ENCODE measurements around the gene SIPA1L2.
"Not testable (repeated sequence)": the region's sequence is repeated elsewhere in the genome, so short reads cannot be mapped to it uniquely, and the experiment has no call there.

Gene SIPA1L2

DNA sequence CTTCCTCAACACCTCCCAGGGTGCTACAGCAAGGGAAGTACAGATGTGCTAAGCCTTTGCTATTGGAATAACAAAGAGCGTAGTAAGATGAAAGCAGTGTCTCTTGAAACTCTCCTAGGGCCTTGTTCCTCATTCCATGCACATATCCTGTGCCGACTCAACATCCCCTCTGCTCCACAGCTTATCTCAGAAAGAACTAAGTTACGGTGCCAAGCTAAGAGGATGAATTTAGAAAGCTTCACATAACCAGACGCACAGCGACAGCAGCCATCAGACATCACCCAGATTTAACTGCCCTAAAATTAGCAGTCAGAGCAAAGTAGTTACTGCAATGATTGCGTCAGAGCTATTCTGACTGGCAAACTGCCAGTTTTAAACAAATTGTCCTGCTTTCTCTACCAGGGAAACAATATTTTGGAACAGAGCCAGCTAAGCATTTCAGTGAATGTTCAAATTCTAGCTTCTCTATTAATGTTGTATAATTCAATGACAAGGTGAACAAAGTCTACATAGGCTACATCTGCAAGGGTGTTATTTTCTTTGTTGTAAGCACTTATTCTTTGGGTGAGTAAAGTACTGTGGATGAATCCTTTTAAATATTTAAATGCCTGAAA is 9.5 kb downstream of the SIPA1L2 start:
- H3K9ac ChIP-seq = no peak overlapping the region
- peaks cover 25% of the 10 kb centered on the region for H3K4me1 ChIP-seq

DNA sequence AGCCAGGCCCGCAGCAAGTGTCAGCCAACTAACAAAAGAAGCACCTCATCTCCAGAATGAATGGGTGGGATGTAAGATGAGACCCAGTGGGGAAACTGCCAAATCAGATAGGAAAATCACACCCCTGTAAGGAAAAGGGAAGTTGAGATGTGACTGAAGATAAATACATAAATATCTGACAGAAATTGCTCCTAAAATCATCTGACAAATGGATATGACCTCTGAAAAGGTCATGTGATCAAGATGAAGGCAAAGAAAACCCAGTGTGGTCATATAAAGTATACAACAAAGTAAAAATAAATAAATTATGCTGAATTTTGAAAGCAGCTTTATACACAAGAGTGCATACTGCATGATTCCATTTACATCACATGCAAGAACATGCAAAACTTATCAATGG is 12.7 kb downstream of the SIPA1L2 start:
- TF ChIP-seq Cebpa-rat (IDR thresholded peaks at IDR 0.05) = no peak
- Histone ChIP-seq H3K4me1 (peaks cover 25% of the 10 kb centered on the region), H3K9ac (no peak overlapping the region), H3K27me3 (no peaks in the 10 kb centered on the region), H4K20me1 (no peaks in the 10 kb centered on the region), H3K4me2 (no peak overlapping the region), H3K36me3 (no peaks in the 10 kb centered on the region), H3K4me3 (no peak overlapping the region), H3K27ac (no peak overlapping the region), H3K9me3 (no peaks in the 10 kb centered on the region)

More for the DNA sequence above, 9.5 kb downstream of the SIPA1L2 start:
- Histone ChIP-seq H3K36me3 (no peaks in the 10 kb centered on the region), H3K4me3 (no peak overlapping the region), H3K9me3 (no peaks in the 10 kb centered on the region), H4K20me1 (no peaks in the 10 kb centered on the region), H3K4me2 (peak overlapping the region; percentile 25; the same call in 1 of the 2 replicates), H3K27ac (no peak overlapping the region), H3K27me3 (no peaks in the 10 kb centered on the region)
- peak; percentile 75 for TF ChIP-seq Cebpa-rat (IDR thresholded peaks at IDR 0.05)

- H3K27me3 ChIP-seq = no peaks in the 10 kb centered on the region
- H3K4me1 ChIP-seq = peaks cover 21% of the 10 kb centered on the region
- H3K9me3 ChIP-seq = peaks cover 4% of the 10 kb centered on the region
- H3K36me3 ChIP-seq = no peaks in the 10 kb centered on the region
- H3K27ac ChIP-seq = no peak overlapping the region
- H3K4me2 ChIP-seq = no peak overlapping the region
- no peak overlapping the region for H3K4me3 ChIP-seq
- TF ChIP-seq Cebpa-rat (IDR thresholded peaks at IDR 0.05) = no peak
- H4K20me1 ChIP-seq = no peaks in the 10 kb centered on the region
- H3K9ac ChIP-seq = no peak overlapping the region
Measured at GRCh38 chr1:232615306-232615800, 14.6 kb downstream of the SIPA1L2 start.

- no peaks in the 10 kb centered on the region for H3K27me3 ChIP-seq
- H3K27ac ChIP-seq = no peak overlapping the region
- peaks cover 4% of the 10 kb centered on the region for H3K9me3 ChIP-seq
- H3K4me1 ChIP-seq = peaks cover 17% of the 10 kb centered on the region
- no peaks in the 10 kb centered on the region for H4K20me1 ChIP-seq
- no peak overlapping the region for H3K4me2 ChIP-seq
- no peak for TF ChIP-seq Cebpa-rat (IDR thresholded peaks at IDR 0.05)
- no peak overlapping the region for H3K4me3 ChIP-seq
- no peaks in the 10 kb centered on the region for H3K36me3 ChIP-seq
- no peak overlapping the region for H3K9ac ChIP-seq
Measured at GRCh38 chr1:232614811-232615210, 15.1 kb downstream of the SIPA1L2 start.

- no peaks in the 10 kb centered on the region for H3K36me3 ChIP-seq
- H3K4me2 ChIP-seq = no peak overlapping the region
- H3K4me1 ChIP-seq = peaks cover 17% of the 10 kb centered on the region
- no peak overlapping the region for H3K4me3 ChIP-seq
- TF ChIP-seq Cebpa-rat (IDR thresholded peaks at IDR 0.05) = no peak
- H3K9me3 ChIP-seq = peaks cover 4% of the 10 kb centered on the region
- H3K27ac ChIP-seq = no peak overlapping the region
- H3K27me3 ChIP-seq = no peaks in the 10 kb centered on the region
- no peaks in the 10 kb centered on the region for H4K20me1 ChIP-seq
- no peak overlapping the region for H3K9ac ChIP-seq
Measured at GRCh38 chr1:232613752-232614381, 16.1 kb downstream of the SIPA1L2 start.

DNA sequence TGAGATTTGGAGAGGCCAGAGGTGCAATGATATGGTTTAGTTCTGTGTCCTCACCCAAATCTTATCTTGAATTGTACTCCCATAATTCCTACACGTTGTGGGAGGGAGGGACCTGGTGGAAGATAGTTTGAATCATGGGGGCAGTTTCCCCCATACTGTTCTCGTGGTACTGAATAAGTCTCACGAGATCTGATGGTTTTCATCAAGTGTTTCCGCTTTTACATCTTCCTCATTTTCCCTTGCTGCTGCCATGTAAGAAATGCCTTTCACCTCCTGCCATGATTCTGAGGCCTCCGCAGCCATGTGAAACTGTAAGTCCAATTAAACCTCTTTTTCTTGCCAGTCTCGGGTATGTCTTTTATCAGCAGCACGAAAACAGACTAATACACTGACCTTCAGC is 17.1 kb downstream of the SIPA1L2 start:
- H3K9ac ChIP-seq, H3K4me2 ChIP-seq, H3K9me3 ChIP-seq, H4K20me1 ChIP-seq, H3K27me3 ChIP-seq, H3K4me1 ChIP-seq, H3K36me3 ChIP-seq, H3K27ac ChIP-seq, H3K4me3 ChIP-seq: not testable (repeated sequence)

DNA sequence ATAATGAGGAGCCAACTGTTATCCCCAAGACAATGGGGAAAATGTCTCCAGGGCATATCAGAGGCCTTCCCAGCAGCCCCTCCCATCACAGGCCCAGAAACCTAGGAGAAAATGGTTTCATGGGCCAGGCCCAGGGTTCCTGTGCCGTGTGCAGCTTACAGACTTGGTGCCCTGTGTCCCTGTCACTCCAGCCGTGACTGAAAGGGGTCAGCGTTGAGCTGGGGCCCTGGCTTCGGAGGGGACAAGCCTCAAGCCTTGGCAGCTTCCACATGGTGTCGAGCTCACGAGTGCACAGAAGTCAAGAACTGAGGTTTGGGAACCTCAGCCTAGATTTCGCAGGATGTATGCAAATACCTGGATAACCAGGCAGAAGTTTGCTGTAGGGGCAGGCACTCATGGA is 18.1 kb downstream of the SIPA1L2 start:
- peaks cover 4% of the 10 kb centered on the region for H3K9me3 ChIP-seq
- H3K27me3 ChIP-seq = no peaks in the 10 kb centered on the region
- no peak overlapping the region for H3K27ac ChIP-seq
- H3K9ac ChIP-seq = no peak overlapping the region
- no peaks in the 10 kb centered on the region for H3K4me1 ChIP-seq
- TF ChIP-seq Cebpa-rat (IDR thresholded peaks at IDR 0.05) = no peak
- no peaks in the 10 kb centered on the region for H3K36me3 ChIP-seq
- H4K20me1 ChIP-seq = no peaks in the 10 kb centered on the region
- H3K4me3 ChIP-seq = no peak overlapping the region
- no peak overlapping the region for H3K4me2 ChIP-seq

DNA sequence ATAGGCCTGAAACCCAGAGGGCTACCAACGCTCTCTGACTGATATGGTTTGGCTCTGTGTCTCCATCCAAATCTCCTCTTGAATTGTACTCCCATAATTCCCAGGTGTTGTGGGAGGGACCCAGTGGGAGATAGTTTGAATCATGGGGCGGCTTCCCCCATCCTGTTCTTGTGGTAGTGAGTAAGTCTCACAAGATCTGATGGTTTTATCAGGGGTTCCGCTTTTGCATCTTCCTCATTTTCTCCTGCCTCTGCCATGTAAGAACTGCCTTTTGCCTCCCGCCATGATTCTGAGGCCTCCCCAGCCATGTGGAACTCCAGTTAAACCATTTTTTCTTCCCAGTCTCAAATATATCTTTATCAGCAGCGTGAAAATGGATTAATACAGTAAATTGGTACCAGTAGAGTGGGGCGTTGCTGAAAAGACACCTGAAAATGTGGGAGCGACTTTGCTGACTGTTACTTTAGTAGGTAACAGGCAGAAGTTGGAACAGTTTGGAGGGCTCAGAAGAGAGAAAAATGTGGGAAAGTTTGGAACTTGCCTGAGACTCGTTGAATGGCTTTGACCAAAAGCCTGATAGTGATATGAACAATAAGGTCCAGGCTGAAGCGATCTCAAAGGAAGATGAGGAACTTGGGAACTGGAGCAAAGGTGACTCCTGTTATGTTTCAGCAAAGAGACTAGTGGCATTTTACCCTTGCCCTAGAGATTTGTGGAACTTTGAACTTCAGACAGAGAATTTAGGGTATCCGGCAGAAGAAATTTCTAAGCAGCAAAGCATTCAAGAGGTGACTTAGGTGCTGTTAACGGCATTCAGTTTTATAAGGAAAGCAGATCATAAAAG is 18.8 kb downstream of the SIPA1L2 start:
- not testable (repeated sequence) for H3K4me3 ChIP-seq, H3K27ac ChIP-seq, H4K20me1 ChIP-seq, H3K36me3 ChIP-seq, H3K27me3 ChIP-seq, H3K4me1 ChIP-seq, H3K9me3 ChIP-seq, H3K9ac ChIP-seq, H3K4me2 ChIP-seq

DNA sequence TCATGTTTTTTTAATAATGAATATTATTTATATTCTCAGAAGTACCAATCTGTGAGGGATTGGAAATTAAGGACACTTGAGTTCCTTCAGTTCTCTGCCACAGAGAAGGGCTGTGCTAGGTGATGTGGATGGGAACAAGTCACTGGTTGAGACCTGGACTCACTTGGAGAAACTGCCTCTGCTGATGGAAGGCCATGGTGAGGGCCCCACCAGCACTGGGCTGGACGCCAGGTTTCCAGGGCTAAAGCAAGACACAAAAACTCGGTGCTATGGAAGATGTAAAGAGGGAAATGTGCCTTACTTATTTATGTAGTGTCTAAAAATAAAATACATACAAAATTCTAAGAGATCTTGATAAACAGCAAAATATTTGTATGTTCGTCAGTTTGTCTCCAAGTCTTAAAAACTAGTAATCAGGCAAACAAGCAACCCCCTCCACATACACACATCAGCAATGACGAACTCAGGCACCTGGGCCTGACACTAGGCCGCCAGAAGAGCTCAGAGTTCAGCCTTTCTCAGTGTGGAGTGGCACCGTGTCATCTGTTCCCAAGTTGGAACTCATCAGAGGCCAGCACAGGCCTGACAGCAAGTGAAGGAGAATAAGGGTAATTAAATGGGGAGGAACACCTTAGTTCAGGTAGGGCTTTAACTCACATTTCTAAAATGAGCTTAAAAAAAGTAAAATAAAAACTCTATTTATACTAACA is 19.6 kb downstream of the SIPA1L2 start:
- H3K4me3 ChIP-seq = no peak overlapping the region
- TF ChIP-seq Cebpa-rat (IDR thresholded peaks at IDR 0.05) = no peak
- H3K9me3 ChIP-seq = peaks cover 4% of the 10 kb centered on the region
- H3K4me2 ChIP-seq = no peak overlapping the region
- H3K36me3 ChIP-seq = no peaks in the 10 kb centered on the region
- H3K27ac ChIP-seq = no peak overlapping the region
- no peaks in the 10 kb centered on the region for H4K20me1 ChIP-seq
- H3K4me1 ChIP-seq = no peaks in the 10 kb centered on the region
- no peak overlapping the region for H3K9ac ChIP-seq
- no peaks in the 10 kb centered on the region for H3K27me3 ChIP-seq

Data from BLaER1 (cell line).